AG04449 (cell line): ENCODE results near the gene FLNC.

Experiments
- CTCF ChIA-PET: fragments of 350-600 bp; formaldehyde crosslinking; extraction: SDS; loops from one replicate; lab custom pipeline; 2021; ENCODE audit warnings: antibody characterized with exemption; lab: Yijun Ruan, JAX
- POLR2A ChIA-PET: fragments of 400-600, 350-600 bp; formaldehyde crosslinking; extraction: SDS; loops from one replicate; lab custom pipeline; 2020; ENCODE audit warnings: antibody characterized with exemption, inconsistent platforms; lab: Yijun Ruan, JAX
- DNase-seq: peaks from one replicate; pipeline ENCODE4 v3.0.0-alpha.2; 2010; ENCODE audit warnings: low read depth, low spot score
- H3K4me3 ChIP-seq: 2 replicates; pipeline ENCODE4 v1.5.1; 2011; ENCODE audit warnings: low read depth, mild to moderate bottlenecking, control low read depth, low read length
- CTCF ChIP-seq: IDR thresholded peaks from one replicate; pipeline ENCODE4 v1.5.1; 2011; ENCODE audit warnings: mild to moderate bottlenecking, moderate library complexity, low read length, control low read depth, inconsistent platforms; ENCODE audit not compliant: insufficient read depth; ENCODE audit errors: missing control alignments

FLNC gene

DNA sequence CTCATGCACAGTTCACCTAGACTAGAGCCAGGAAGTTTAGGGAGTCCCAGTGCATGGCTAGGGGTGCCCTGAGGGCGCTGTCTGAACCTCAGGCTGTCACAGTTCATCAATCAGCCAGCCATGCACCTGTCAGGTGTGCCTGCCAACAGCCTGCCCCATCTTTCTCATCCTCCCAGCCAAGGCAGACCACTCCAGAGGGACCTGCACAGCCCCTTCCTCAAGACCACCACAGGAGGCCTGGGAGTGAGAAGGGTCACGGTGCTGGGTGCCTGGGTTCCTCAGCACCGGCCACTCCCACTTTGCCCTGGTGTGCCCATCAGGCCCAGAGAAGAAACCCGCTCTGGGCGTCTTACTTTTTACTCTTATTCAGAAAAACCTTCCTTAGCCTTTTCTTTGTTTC lies 40.8 kb downstream of the FLNC start:
- ChIA-PET CTCF (interaction anchor here (1.3 to 17.9 kb wide), 3 partner anchors 8 to 396 kb away, joined by 3 to 203 read pairs (median 4); no protein-coding TSS in a partner anchor), POLR2A (no interaction called here)
- no peak overlapping the region for H3K4me3 ChIP-seq
- DNase-seq = no peak
- no peak for TF ChIP-seq CTCF

DNA sequence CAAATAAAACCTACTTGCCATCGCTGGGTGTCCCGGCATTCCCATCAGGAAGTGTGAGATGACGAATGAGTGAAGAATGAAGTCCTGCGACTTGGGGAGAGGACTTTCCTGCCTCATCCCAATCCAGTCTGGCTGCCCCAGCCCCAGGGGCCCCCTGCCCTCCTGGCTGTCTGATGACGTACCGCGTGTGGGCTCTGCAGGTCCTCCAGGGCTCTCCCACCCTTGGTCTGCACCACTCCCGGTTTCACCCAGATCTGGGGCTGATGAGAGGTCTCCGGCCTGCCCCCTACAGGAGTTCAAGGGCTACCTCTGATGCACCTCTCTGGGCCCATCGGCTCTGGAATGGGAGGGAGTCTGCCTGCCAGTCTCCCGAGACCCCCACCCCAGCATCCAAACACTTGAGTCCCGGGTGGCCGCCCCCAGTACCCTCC lies 42.2 kb downstream of the FLNC start:
- no peak for DNase-seq
- ChIA-PET CTCF (interaction anchor here (1.6 to 17.9 kb wide), 3 partner anchors 9 to 11 kb away, joined by 4 to 203 read pairs (median 7); no protein-coding TSS in a partner anchor), POLR2A (no interaction called here)
- no peak for TF ChIP-seq CTCF
- no peak overlapping the region for H3K4me3 ChIP-seq

GRCh38 chr7:128873234-128873633 lies 43.0 kb downstream of the FLNC start:
- H3K4me3 ChIP-seq = no peak overlapping the region
- TF ChIP-seq CTCF = no peak
- no peak for DNase-seq
- CTCF ChIA-PET = interaction anchor here (0.8 to 17.9 kb wide), 3 partner anchors 9 to 200 kb away, joined by 3 to 203 read pairs (median 7); no protein-coding TSS in a partner anchor
- POLR2A ChIA-PET = no interaction called here

DNA sequence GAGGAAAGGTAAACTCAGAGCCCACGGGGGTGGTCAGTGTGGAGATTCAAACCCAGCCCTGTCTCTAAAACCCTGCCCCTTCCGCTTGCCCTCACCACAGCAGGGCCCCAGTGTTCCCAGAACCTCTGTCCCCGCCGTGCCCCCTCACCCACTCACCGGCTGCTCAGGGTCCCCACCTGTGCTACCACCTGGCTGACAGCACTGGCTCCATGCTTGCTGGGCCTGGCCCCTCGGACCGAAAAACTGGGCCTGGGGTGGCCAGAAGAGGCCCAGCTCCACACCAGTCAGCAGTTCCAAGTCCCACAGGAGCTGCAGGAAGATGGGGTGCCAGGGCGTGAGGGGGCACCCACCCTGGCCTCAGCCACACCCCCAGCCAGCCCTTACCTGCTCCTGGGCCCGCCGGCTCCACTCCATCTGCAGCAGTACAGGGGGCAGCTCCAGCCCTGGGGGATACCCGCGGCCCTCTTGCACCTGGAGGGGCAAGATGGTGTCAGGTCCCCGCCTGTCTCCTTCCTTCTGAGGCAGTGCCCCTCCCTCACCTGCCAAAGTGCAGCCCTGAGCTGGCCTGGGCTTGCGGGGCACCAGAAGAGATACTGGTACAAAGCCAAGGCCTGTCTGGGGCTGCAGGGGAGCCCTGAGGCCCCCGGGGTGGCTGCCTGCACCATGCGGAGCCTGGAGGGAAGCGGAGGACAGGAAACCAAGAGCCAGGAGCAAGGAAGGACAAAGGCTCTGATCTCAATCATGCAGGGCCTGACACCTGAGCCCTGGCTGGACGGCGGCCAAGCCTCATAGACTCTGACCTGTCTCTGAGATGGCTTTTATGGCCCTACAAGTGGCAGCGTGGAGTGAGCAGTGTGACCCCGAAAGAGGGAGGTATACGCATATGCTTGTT lies 44.2 kb downstream of the FLNC start:
- POLR2A ChIA-PET = no interaction called here
- DNase-seq = no peak
- no peak overlapping the region for H3K4me3 ChIP-seq
- no peak for TF ChIP-seq CTCF
- CTCF ChIA-PET = interaction anchor here (0.6 to 17.9 kb wide), 6 partner anchors 8 to 447 kb away, joined by 3 to 203 read pairs (median 4); partner anchors contain the start of gene ATP6V1F

DNA sequence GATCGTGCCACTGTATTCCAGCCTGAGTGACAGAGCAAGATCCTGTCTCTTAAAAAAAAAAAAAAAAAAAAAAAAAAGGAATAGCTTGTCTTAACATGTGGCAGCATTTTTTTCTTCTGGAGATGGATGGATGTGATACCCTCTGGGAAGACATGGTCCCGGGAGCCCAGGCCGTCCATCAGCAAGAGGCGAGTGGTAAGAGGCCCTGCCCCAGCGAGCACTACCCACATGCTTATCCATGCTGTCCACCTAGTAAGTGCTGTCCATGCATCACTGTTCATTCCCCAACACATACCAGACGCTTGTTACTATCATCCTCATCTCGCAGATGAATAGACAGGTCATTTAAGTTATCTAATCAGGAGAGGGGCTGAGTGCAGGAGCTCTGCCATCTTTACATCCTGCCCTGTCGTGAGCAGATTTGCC lies 45.3 kb downstream of the FLNC start:
- CTCF ChIA-PET = interaction anchor here (1.1 to 17.9 kb wide), 5 partner anchors 7 to 448 kb away, joined by 3 to 203 read pairs (median 4); partner anchors contain the start of gene ATP6V1F
- no peak for DNase-seq
- POLR2A ChIA-PET = no interaction called here
- no peak overlapping the region for H3K4me3 ChIP-seq
- TF ChIP-seq CTCF = no peak

- POLR2A ChIA-PET = no interaction called here
- H3K4me3 ChIP-seq = no peak overlapping the region
- DNase-seq = no peak
- CTCF ChIA-PET = interaction anchor here (1.4 to 17.9 kb wide), 2 partner anchors 6 to 267 kb away, joined by 3 to 203 read pairs; no protein-coding TSS in a partner anchor
- TF ChIP-seq CTCF = no peak
These were observed 45.9 kb downstream of the FLNC start for GRCh38 chr7:128876127-128876526.
